SH-SY5Y (cell line): Measurements from ENCODE around the gene NKX2-4.

Source experiments
- GATA2 ChIP-seq: IDR thresholded peaks from 2 replicates; pipeline ENCODE4 v1.6.1; 2011; ENCODE audit warnings: mild to moderate bottlenecking, low read depth, low read length
- GATA3 ChIP-seq: IDR thresholded peaks from 2 replicates; pipeline ENCODE4 v1.6.1; 2011; ENCODE audit warnings: low read depth, mild to moderate bottlenecking, low read length, moderate library complexity

- no peak for TF ChIP-seq GATA2
- TF ChIP-seq GATA3, result no peak
Observed at GRCh38 chr20:21371193-21371592, 26.1 kb downstream of the NKX2-4 start.
